PFSK-1 (cell line): Measurements from ENCODE around the gene CEP72.

Experiments used
- FOXP2 ChIP-seq: optimal IDR thresholded peaks from 2 replicates; pipeline ENCODE3; 2011; ENCODE audit warnings: borderline replicate concordance, control low read depth, inconsistent platforms; ENCODE audit not compliant: insufficient read depth; ENCODE audit errors: extremely low read length, extremely low read depth
- POLR2AphosphoS5 ChIP-seq: IDR thresholded peaks from 2 replicates; pipeline ENCODE4 v1.6.1; 2012; ENCODE audit warnings: low read depth, mild to moderate bottlenecking, control low read depth, low read length, moderate library complexity
- SIN3A ChIP-seq: IDR thresholded peaks from 2 replicates; pipeline ENCODE4 v1.6.1; 2012; ENCODE audit warnings: mild to moderate bottlenecking, low read length, moderate library complexity, borderline replicate concordance; ENCODE audit not compliant: insufficient read depth
- TAF1 ChIP-seq: IDR thresholded peaks from 2 replicates; pipeline ENCODE4 v1.6.1; 2012; ENCODE audit warnings: low read length, control low read depth, borderline replicate concordance; ENCODE audit not compliant: insufficient read depth
- TF ChIP-seq, protein P1 (sequence below), 2 experiments: IDR thresholded peaks; 2 replicates each; pipeline versions ENCODE4 v1.6.1 to v1.8.0; 2011 to 2012; ENCODE audit warnings: low read depth in 2 of 2, low read length in 2 of 2, control low read depth in 1 of 2, inconsistent platforms in 1 of 2, mild to moderate bottlenecking in 1 of 2, moderate library complexity in 1 of 2; ENCODE audit not compliant: insufficient read depth in 1 of 2

Gene CEP72

GRCh38 chr5:675871-676698, 63.9 kb downstream of the CEP72 start:
- TF ChIP-seq TAF1 (no peak), POLR2AphosphoS5 (no peak), FOXP2 (no peak), SIN3A (no peak)
- TF ChIP-seq, protein P1, sequence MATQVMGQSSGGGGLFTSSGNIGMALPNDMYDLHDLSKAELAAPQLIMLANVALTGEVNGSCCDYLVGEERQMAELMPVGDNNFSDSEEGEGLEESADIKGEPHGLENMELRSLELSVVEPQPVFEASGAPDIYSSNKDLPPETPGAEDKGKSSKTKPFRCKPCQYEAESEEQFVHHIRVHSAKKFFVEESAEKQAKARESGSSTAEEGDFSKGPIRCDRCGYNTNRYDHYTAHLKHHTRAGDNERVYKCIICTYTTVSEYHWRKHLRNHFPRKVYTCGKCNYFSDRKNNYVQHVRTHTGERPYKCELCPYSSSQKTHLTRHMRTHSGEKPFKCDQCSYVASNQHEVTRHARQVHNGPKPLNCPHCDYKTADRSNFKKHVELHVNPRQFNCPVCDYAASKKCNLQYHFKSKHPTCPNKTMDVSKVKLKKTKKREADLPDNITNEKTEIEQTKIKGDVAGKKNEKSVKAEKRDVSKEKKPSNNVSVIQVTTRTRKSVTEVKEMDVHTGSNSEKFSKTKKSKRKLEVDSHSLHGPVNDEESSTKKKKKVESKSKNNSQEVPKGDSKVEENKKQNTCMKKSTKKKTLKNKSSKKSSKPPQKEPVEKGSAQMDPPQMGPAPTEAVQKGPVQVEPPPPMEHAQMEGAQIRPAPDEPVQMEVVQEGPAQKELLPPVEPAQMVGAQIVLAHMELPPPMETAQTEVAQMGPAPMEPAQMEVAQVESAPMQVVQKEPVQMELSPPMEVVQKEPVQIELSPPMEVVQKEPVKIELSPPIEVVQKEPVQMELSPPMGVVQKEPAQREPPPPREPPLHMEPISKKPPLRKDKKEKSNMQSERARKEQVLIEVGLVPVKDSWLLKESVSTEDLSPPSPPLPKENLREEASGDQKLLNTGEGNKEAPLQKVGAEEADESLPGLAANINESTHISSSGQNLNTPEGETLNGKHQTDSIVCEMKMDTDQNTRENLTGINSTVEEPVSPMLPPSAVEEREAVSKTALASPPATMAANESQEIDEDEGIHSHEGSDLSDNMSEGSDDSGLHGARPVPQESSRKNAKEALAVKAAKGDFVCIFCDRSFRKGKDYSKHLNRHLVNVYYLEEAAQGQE (IDR thresholded peaks at IDR 0.05; ENCODE audit: insufficient read depth in 1 of 2, low read depth in 2 of 2, low read length in 2 of 2), result no peak

- TF ChIP-seq, protein P1 (IDR thresholded peaks at IDR 0.05; ENCODE audit: insufficient read depth in 1 of 2, low read depth in 2 of 2, low read length in 2 of 2), result no peak
- no peak for TF ChIP-seq SIN3A
- TF ChIP-seq TAF1, result no peak
- no peak for TF ChIP-seq POLR2AphosphoS5
- no peak for TF ChIP-seq FOXP2
These were observed 64.5 kb downstream of the CEP72 start for GRCh38 chr5:676699-677076.

- TF ChIP-seq FOXP2 (no peak), TAF1 (no peak)
- TF ChIP-seq, protein P1 (IDR thresholded peaks at IDR 0.05; ENCODE audit: insufficient read depth in 1 of 2, low read depth in 2 of 2, low read length in 2 of 2), result no peak
These were observed 65.3 kb downstream of the CEP72 start for GRCh38 chr5:677131-678101.

DNA sequence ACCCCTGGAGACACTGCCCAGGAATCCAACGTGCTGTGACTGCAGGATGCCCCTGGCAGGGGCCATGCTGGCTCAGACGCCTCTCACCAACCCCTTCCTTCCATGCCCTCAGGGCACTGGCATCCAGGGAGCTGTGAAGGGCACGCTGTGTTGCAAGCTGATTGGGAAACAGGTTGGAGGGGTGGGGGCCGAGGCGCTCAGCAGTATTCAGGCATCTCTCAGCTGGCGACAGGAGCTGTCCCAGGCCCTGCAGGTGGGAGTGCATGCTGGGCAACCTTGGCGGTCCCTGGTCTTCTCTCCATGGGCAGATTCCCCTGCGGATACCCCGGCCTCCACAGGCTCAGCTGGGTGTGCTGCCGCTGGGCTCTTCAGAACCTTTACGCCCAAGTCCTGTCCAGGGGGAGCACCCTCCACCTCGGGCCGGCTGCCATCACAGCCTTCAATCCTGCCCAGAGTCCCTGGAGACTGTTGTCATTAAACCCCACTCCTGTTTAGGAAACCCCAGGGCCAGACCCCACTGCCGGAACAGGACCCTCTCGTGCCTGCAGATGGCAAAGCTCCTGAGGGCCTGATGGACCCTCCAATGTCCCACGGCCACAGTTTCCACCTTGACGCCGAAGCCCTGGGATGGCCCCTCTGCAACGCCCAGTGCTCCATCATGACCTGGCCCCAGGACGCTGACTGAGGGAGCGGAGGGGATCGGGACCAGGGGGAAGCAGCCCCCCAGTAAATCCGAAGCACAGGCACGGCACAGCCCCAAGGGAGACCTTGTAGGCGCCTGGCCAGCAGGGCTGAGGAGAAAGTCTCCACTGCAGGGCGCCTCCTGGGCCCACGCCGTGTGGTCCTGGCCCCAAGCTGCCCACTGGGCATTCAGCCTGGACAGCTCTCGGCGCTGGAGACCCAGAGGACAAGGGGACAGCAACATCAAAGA, 71.7 kb downstream of the CEP72 start:
- TF ChIP-seq, protein P1 (IDR thresholded peaks at IDR 0.05; ENCODE audit: insufficient read depth in 1 of 2, low read depth in 2 of 2, low read length in 2 of 2), result no peak
- TF ChIP-seq SIN3A (no peak), POLR2AphosphoS5 (no peak)
